HG02678 (cell line): ENCODE data around the gene BCAS3.
"Not testable (repeated sequence)": the region's sequence is repeated elsewhere in the genome, so short reads cannot be mapped to it uniquely, and the experiment has no call there.

ENCODE experiments used
- ATAC-seq: cut with Tn5 transposase; IDR thresholded peaks from one replicate; pipeline ENCODE4 v1.9.1; 2021; ENCODE audit warnings: mild to moderate bottlenecking, moderate library complexity; ENCODE audit not compliant: unreplicated experiment

The BCAS3 gene

DNA sequence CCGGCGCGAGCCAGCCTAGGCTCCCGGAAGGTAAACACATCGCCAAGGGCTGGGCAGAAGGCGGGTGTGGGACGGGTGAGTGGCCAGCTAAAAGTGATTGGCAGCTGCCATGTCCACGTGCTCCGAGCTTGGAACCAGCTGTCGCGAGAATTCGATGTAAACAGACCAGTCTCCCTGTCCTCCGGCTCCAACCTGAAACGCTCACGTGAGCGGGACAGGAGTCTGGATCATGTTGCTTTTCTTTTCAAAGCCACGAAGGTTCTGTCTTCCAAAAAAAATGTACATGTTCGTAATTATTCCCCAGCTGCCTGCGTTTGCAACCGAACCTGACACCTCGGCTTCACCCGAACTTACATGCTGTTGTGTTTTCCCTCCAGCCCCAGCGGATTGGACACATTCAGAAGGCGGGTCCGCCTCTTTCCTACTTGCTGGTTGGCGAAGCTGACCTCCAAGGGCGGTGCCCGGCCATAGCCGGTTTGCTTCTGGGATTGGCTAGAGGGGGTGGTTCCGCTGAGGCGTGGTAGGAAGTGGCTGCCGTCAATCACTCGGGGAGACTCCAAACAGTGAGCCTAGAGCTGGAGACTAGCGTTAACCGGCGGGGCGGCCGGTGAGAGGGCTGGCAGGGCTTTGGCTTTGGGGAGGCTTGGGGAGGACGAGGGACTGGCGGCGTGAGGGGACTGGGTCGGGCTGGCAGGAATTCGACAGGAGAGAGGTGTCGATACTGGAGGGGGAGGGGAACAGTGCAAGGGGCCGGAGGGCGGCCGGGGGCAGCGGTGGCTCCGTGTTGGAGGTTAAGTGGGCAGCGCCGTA, at the start of gene BCAS3:
Gene BCAS3 (plus strand): TSS at position 544 of the 810 bp plus-strand sequence.
- peak; percentile 96 for ATAC-seq

DNA sequence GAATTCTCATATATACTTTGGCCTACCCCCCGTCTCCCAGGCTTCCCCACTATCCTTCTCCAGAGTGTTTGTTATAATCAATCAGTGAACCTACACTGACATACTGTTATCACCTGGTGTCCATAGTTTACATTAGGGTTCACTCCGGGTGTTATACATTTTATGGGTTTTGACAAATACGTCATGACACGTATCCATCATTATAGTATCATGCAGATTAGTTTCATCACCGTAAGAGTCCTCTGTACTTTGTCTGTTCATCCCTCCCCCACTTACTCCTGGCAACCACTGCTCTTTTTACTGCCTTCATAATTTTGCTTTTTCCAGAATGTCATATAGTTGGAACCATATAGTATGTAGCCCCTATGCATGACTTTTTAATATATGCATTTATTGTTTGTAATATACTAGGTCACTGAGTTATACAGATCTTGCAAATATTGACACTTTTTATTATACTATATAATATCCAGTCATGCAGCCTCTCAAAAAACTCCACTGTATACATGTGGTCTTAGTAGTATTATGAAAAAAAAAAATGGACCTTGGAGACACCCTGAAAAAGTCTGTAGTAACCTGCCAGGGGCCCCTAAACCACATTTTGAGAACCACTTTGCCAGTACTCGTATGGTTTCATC, 49.3 kb upstream of the BCAS3 start:
- ATAC-seq, result no peak

DNA sequence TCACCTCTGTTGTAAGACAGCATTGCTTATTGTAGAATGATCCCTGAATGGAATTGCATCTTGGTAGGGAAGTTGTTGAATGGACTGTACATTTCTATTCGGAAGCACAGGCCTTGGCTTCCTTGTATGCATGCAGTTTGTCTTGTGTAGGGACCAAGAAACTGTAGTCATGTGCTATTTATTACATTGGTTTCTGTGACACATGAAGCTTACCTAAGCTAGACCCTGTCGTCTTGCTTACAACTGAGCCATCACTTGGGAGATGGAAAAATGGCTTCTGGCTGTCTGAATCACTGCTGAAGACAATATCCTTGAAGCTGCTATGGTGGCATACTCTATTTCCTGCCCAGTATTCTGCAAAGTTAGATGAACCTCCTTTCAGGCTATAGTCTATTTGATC, 48.5 kb upstream of the BCAS3 start:
- ATAC-seq, result no peak

DNA sequence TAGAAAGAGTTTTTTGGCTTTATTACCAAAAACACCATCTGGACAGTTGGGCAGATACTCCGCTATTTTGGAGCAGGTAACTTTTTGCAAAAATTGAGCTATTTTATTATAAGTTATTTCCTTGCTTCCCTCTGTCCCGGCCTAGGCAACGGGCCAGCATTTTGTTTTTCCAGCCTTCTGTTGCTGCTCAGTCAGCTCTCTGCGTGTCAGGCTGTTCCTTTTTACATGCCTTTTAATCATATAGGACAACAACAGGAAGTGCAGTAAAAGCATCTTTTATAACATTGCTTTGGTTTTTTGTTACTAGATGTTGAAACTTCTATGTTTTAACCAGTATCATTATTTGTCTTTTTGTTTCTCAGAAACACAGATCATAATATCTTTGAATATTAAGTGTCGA, 47.3 kb upstream of the BCAS3 start:
- ATAC-seq, result no peak

DNA sequence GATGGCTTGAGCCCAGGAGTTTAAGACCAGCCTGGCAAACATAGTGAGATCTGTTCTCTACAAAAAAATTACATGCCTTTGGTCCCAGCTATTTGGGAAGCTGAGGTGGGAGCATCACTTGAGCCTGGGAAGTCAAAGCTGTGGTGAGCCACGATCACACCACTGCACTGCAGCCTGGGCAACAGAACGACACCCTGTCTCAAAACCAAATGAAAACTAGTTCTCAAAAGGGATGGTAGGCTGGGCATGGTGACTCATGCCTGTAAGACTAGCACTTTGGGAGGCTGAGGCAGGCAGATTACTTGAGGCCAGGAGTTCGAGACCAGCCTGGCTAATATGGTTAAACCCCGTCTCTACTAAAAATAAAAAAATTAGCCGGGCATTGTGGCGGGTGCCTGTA, 46.5 kb upstream of the BCAS3 start:
- ATAC-seq, result no peak

DNA sequence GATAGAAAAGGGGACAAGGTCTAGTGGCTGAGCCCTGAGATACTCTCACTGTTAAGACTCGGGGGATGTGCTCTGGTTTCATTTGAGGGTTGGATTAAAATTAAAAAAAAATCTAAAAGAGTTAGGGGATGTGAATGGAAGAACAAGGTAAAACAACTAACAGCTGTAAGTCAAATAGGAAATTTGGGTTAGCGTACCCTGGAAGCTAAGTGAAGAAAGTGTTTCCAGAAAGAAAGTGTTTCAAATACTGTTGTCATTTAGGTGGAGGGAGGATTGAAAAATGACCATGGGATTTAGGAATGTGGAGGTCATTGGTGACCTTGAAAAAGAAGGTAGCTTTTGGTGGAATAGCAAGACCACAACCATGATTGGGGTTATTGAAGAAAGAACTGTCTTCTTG, 40.0 kb upstream of the BCAS3 start:
- ATAC-seq, result no peak

DNA sequence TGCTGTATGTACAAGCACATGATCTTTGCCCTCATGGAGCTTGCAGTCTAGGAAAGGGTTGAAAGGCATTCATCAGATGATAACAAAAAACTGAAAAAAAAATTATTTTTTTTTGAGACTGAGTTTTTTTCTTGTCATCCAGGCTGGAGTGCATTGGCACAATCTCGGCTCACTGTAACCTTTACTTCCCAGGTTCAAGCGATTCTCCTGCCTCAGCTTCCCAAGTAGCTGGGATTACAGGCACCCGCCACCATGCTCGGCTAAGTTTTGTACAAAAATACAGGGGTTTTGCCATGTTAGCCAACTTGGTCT, 38.7 kb upstream of the BCAS3 start:
- ATAC-seq, result no peak

DNA sequence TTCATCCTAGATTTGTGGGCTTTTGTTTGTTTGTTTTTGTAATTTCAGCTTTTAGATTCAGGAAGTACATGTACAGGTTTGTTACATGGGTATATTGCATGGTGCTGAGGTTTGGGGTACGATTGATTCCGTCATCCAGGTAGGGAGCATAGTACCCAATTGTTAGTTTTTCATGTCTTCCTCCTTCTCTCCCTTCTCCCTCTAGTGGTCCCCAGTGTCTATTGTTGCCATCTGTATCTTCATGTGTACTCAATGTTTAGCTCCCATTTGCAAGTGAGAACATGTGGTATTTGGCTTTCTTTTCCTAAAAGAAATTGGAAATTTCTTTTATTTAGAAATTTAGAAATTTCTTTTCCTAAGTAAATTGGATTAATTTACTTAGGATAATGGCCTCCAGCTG, 37.1 kb upstream of the BCAS3 start:
- ATAC-seq, result no peak

DNA sequence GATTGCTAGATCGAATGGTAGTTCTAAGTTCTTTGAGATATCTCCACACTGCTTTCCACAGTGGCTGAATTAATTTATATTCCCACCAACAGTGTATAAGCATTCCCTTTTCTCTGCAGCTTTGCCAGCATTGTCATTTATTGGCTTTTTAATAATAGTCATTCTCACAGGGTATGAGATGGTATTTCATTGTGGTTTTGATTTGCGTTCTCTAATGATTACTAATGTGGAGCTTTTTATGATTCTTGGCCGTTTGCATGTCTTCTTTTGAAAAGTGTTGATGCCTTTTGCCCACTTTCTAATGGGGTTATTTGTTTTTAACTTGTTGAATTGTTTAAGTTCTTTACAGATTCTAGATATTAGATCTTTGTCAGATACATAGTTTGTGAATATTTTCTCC, 36.5 kb upstream of the BCAS3 start:
- no peak for ATAC-seq

DNA sequence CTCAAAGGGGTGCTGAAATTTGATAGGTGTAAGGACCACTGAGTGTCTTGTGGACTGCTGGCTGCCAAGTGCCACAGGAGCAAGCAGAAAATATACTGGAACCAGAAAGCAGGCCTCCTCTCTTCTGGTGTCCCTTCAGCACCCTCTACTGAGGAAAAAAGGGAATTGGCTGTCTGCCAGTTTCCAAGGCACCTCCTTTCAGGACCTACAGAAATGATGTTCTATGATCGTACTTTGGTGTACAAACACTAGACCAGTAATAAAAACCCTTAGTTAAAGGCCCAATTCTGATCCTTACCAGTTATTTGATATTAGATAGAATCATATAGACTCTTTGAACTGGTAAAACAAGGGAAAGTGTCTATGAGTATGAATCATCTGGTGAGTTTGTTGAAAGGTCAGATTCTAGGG, 35.8 kb upstream of the BCAS3 start:
- no peak for ATAC-seq

DNA sequence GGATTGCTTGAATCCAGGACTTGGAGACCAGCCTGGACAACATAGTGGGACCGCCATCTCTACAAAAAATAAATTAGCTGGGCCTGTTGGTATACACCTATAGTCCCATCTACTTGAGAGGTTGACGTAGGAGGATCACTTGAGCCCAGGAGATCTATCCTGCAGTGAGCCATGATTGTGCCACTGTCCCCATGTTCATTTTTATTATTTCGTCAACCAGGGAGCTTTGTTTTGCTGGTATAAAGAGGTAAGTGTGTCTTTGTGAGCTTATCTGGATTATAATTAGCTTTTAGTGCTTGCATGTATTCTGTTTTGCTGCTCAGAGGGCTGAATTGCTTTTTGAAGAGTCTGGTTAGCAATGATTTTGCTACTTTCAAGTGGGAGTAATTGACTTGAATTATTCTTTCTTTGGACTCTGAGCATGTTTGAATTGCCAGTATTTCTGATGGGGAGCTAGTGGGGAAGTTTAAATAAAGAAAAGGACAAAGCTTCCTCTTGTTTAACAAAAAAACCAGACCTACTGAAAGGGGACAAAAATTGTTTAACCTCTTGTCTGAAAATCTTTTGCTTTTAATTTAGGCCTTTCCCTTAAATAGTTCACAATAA, 31.6 kb upstream of the BCAS3 start:
- no peak for ATAC-seq

DNA sequence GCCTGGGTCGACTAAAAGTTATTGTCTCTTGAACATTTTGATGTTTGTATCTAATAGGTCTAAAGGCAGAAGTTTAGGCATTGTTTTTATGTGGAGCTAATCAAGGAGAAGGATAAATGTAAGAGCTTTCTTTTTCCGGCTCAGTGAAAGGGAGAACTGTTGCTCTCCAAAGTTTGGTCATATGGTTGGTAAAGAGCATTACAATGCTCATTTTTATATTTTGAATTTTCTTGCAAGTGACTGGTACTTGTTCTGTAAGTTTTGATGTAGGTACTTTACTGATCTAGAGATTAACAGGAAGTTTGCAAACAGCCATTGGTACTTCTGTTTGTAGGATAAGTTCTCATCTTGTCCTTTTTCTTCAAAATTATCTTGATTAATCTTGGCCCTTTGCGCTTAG, 30.9 kb upstream of the BCAS3 start:
- ATAC-seq, result no peak

DNA sequence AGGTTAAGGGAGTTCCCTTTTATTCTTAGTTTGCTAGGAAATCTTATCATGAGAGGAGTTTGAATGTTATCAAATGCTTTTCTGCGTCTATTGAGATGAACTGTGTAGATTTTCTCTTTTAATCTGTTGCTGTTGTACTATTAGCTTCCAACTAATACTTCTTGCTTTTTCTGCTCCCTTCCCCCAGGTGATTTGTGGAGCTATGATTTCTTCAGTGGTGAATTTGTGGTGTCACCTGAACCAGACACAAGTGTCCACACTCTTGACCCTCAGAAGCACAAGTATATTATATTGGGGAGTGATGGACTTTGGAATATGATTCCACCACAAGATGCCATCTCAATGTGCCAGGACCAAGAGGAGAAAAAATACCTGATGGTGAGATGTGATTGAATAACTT, 29.9 kb upstream of the BCAS3 start:
- ATAC-seq, result no peak

DNA sequence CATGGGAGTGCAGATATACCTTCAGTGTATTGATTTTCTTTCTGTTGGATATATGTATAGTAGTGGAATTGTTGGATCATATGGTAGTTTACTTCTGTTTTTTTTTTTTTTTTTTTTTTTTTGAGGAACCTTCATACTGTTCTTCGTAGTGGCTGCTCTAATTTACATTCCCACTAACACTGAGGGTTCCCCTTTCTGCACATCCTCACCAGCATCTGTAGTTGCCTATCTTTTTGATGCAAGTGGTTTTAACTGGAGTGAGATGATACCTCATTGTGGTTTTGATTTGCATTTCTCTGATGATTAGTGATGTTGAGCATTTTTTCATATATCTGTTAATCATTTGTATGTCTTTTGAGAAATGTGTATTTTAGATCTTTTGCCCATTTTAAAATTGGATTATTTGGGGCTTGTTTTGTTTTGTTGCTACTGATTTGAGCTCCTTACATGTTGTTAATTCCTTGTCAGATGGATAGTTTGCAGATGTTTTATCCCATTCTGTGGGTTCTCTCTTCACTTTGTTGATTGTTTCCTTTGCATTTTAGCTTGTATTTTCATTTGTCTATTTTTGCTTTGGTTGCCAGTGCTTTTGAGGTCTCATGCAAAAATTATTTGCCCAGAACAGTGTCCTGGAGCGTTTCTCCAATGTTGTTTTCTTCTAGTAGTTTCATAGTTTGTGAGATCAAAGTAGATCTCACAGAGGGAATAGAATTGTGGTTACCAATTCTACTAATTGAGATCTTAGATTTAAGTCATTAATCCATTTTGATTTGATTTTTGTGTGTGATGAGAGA, 25.0 kb upstream of the BCAS3 start:
- ATAC-seq, result peak; percentile 95

DNA sequence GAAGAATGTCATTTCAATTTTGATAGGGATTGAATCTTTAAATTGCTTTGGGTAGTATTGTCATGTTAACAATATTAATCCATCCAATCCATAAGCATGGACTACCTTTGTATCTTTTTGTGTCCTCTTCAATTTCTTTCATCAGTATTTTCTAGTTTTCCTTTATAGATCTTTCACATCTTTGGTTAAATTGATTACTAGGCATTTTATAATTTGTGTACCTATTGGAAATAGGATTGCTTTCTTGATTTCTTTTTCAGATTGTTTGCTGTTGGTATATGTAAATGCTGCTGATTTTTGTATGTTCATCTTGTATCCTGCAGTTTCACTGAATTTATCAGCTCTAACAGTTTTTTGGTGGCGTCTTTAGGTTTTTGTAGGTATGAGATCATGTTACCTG, 24.1 kb upstream of the BCAS3 start:
- ATAC-seq, result no peak

DNA sequence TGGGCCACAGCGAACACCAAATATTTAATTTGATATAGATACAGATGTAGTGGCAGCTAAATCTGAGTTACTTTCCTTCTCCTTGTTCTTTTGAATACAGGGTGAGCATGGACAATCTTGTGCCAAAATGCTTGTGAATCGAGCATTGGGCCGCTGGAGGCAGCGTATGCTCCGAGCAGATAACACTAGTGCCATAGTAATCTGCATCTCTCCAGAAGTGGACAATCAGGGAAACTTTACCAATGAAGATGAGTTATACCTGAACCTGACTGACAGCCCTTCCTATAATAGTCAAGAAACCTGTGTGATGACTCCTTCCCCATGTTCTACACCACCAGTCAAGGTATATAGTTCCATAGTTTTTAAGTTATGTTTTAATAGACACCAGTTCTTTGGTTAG, 21.2 kb upstream of the BCAS3 start:
- ATAC-seq, result no peak

DNA sequence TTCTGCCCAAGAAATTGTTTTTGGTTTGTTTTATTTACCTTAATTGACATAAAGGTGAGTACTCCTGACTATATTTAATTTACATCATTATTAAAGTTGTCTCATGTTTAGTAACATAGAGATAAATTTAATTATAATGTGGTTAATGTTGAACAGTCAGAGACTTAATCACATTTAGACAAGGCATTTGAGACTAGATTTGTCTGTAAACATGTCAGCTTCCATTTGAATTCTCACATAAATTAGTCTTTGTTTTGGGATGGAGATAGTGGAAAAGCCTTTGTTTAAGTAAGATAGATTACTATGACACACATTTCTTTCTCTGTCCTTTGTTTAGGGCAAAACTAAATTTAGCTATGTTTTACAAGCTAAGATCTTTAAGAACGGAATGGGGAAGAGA, 18.5 kb upstream of the BCAS3 start:
- ATAC-seq, result no peak

DNA sequence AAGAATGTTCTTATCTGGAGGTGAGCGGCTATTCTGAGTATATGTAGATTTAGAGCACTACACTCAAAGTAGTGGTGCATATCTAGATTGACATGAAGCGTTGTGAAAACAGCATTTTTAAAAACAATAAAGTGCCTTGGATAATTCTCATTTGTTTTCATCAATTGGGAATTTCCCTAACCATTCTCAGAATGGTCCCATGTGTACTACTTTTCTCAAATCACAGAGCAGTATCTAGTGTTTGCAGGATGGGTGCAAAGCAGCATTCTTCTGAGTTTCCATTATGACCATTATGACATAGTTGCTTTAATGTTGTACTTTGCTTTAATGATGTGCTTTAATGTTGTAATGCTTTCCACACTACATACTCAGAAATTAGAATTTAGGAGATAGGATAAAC, 16.2 kb upstream of the BCAS3 start:
- ATAC-seq, result no peak

DNA sequence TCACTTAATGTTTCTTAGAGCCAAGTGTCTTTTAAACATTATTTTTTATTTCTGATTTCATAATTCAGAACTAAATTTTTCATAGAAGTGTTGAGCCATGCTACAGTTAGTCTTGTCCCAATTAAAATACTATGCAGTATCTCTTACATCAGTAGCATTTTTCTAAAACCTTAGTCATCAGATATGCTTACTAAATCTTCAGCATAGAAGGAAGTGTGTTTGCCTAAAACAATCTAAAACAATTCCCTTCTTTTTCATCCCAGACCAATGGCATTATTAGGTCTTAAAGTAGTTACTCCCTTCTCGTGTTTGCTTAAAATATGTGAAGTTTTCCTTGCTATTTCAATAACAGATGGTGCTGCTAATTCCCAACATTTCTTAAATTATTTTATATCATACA, 13.6 kb upstream of the BCAS3 start:
- ATAC-seq, result no peak

DNA sequence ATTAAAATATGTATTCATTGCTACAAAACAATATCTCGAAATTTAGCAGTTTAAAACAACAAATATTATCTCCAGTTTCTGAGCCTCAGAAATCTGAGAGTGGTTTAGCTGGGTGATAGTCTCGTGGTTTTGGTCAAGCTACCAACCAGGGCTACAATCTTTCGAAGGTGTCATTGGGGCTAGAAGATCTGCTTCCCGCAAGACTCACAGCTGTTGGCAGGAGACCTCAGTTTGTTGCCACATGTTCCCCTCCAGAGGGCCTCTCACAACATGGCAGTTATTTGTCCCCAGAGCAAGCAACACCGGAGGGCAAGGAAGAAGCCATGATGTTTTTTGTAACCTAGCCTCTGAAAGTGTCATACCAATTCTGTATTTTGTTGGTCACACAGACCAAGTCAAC, 12.0 kb upstream of the BCAS3 start:
- ATAC-seq, result no peak

DNA sequence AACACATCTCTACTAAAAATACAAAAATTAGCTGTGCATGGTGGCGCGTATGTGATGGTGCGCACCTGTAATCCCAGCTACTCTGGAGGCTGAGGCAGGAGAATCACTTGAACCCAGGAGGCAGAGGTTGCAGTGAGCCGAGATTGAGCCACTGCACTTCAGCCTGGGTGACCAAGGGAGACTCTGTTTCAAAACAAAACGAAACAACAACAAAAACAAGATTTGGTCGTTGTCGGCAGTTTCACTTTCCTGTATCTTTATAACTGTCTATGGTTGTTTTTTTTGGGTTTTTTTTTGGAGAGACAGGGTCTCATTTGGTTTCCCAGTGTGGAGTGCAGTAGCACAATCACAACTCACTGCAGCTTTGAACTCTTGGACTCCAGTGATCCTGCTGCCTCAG, 8.9 kb upstream of the BCAS3 start:
- ATAC-seq, result not testable (repeated sequence)

DNA sequence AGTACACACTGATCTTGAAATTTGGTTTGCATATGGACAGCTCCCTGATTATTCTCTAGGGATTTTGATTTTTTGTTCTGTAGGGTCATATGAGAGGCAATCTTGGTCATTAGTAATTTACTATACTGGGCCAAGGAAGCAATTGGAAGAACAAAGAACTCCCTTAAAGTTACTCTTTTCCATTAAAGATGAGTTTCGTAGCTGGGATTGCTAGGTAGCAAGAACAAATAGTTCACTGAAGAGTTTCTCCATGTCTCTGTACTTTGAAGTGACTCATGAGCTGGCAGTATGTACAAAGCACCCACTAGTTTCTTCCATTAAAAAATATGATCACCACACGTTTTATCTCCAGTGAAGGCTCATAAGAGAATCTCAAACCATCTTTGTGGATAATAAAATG, 6.2 kb upstream of the BCAS3 start:
- ATAC-seq, result no peak
